GM19468 (cell line): ENCODE measurements around the gene RTL9.
A peak's percentile ranks its signal among the peaks of the same experiment; 100 is the strongest.

Source experiments
- ATAC-seq: cut with Tn5 transposase; IDR thresholded peaks from one replicate; pipeline ENCODE4 v1.9.1; 2021; ENCODE audit warnings: mild to moderate bottlenecking, moderate library complexity, moderate number of reproducible peaks; ENCODE audit not compliant: unreplicated experiment; ENCODE audit errors: extremely low read depth

Gene RTL9

GRCh38 chrX:110338935-110339334 is 19.7 kb upstream of the RTL9 start:
- no peak for ATAC-seq

- ATAC-seq, result peak; percentile 39
Observed at GRCh38 chrX:110341189-110342035, 17.2 kb upstream of the RTL9 start.

GRCh38 chrX:110346681-110347080 is 12.0 kb upstream of the RTL9 start:
- ATAC-seq, result no peak

- no peak for ATAC-seq
Observed at GRCh38 chrX:110359273-110359672, 625 bp downstream of the RTL9 start.

- no peak for ATAC-seq
Observed at GRCh38 chrX:110363244-110363643, 4.6 kb downstream of the RTL9 start.

GRCh38 chrX:110373310-110373709 is 14.7 kb downstream of the RTL9 start:
- ATAC-seq, result no peak

- no peak for ATAC-seq
Observed at GRCh38 chrX:110374559-110374958, 15.9 kb downstream of the RTL9 start.

- no peak for ATAC-seq
Observed at GRCh38 chrX:110381216-110381615, 22.6 kb downstream of the RTL9 start.

GRCh38 chrX:110383414-110383813 is 24.8 kb downstream of the RTL9 start:
- ATAC-seq, result no peak

- ATAC-seq, result no peak
Observed at GRCh38 chrX:110384490-110384889, 25.8 kb downstream of the RTL9 start.

- no peak for ATAC-seq
Observed at GRCh38 chrX:110389570-110389969, 30.9 kb downstream of the RTL9 start.

GRCh38 chrX:110391086-110391485 is 32.4 kb downstream of the RTL9 start:
- ATAC-seq, result no peak

- ATAC-seq, result no peak
Observed at GRCh38 chrX:110394651-110395050, 36.0 kb downstream of the RTL9 start.

GRCh38 chrX:110395877-110396276 is 37.2 kb downstream of the RTL9 start:
- no peak for ATAC-seq

GRCh38 chrX:110396735-110397134 is 38.1 kb downstream of the RTL9 start:
- ATAC-seq, result no peak

- no peak for ATAC-seq
Observed at GRCh38 chrX:110397339-110397738, 38.7 kb downstream of the RTL9 start.

- no peak for ATAC-seq
Observed at GRCh38 chrX:110397904-110398303, 39.3 kb downstream of the RTL9 start.

GRCh38 chrX:110399497-110399896 is 40.8 kb downstream of the RTL9 start:
- no peak for ATAC-seq

GRCh38 chrX:110399966-110400365 is 41.3 kb downstream of the RTL9 start:
- ATAC-seq, result no peak

GRCh38 chrX:110401135-110401534 is 42.5 kb downstream of the RTL9 start:
- no peak for ATAC-seq

- no peak for ATAC-seq
Observed at GRCh38 chrX:110402091-110402849, 43.6 kb downstream of the RTL9 start.

GRCh38 chrX:110402850-110403221 is 44.2 kb downstream of the RTL9 start:
- ATAC-seq, result no peak
